MM.1S (cell line): ENCODE measurements around the gene AGPS.
A peak's percentile ranks its signal among the peaks of the same experiment; 100 is the strongest.

ENCODE experiments used
- DNase-seq: peaks from one replicate; pipeline ENCODE4 v3.0.0-alpha.2; 2015
- H2AFZ ChIP-seq: fragments of 300-600 bp; sonication (generic); 2 replicates; pipeline ENCODE4 v1.6.0; 2016; ENCODE audit warnings: antibody characterized with exemption, low read length
- H3F3A ChIP-seq: fragments of 300-600 bp; sonication (generic); 2 replicates; pipeline ENCODE4 v1.6.1; 2016; ENCODE audit warnings: mild to moderate bottlenecking, antibody characterized with exemption, low read length, moderate library complexity, mixed read lengths; ENCODE audit not compliant: insufficient read depth
- H3K27ac ChIP-seq: fragments of 300-600 bp; sonication (generic); 2 replicates; pipeline ENCODE4 v1.5.1; 2016; ENCODE audit warnings: mild to moderate bottlenecking, low read length
- H3K27me3 ChIP-seq: fragments of 300-600 bp; sonication (generic); replicated peaks from 2 replicates; pipeline ENCODE4 v1.6.0; 2016; ENCODE audit warnings: low read length; ENCODE audit not compliant: insufficient read depth
- H3K36me3 ChIP-seq: fragments of 300-600 bp; sonication (generic); replicated peaks from 2 replicates; pipeline ENCODE4 v1.6.1; 2016; ENCODE audit warnings: mild to moderate bottlenecking, low read length, mixed read lengths; ENCODE audit not compliant: insufficient read depth
- H3K4me1 ChIP-seq: fragments of 300-600 bp; sonication (generic); 2 replicates; pipeline ENCODE4 v1.6.1; 2016; ENCODE audit warnings: low read length, mixed read lengths
- H3K4me2 ChIP-seq: fragments of 300-600 bp; sonication (generic); 2 replicates; pipeline ENCODE4 v1.6.0; 2016; ENCODE audit warnings: low read depth, low read length
- H3K4me3 ChIP-seq: fragments of 300-600 bp; sonication (generic); 2 replicates; pipeline ENCODE4 v1.5.1; 2016; ENCODE audit warnings: low read length, mixed read lengths
- H3K79me2 ChIP-seq: fragments of 300-600 bp; sonication (generic); 2 replicates; pipeline ENCODE4 v1.6.1; 2016; ENCODE audit warnings: mixed run types, low read length, mixed read lengths
- H3K9ac ChIP-seq: fragments of 300-600 bp; sonication (generic); 2 replicates; pipeline ENCODE4 v1.6.1; 2016; ENCODE audit warnings: low read length, mixed read lengths
- H3K9me2 ChIP-seq: fragments of 300-600 bp; sonication (generic); replicated peaks from 2 replicates; pipeline ENCODE4 v1.6.1; 2016; ENCODE audit warnings: mild to moderate bottlenecking, low read length, mixed read lengths; ENCODE audit not compliant: insufficient read depth
- H3K9me3 ChIP-seq: fragments of 300-600 bp; sonication (generic); replicated peaks from 2 replicates; pipeline ENCODE4 v1.6.1; 2016; ENCODE audit warnings: mild to moderate bottlenecking, low read length, mixed read lengths; ENCODE audit not compliant: insufficient read depth
- H4K20me1 ChIP-seq: fragments of 300-600 bp; sonication (generic); 2 replicates; pipeline ENCODE4 v1.6.1; 2016; ENCODE audit warnings: mild to moderate bottlenecking, low read length, moderate library complexity, mixed read lengths; ENCODE audit not compliant: insufficient read depth
- CTCF ChIP-seq: fragments of 300-600 bp; sonication (generic); IDR thresholded peaks from 2 replicates; pipeline ENCODE4 v1.5.1; 2016; ENCODE audit warnings: antibody characterized with exemption, low read length, mixed read lengths
- EZH2 ChIP-seq: fragments of 300-600 bp; sonication (generic); optimal IDR thresholded peaks from 2 replicates; pipeline ENCODE3; 2017; ENCODE audit warnings: low read depth, mild to moderate bottlenecking, antibody characterized with exemption, low read length, mixed read lengths
- EZH2phosphoT487 ChIP-seq: fragments of 300-600 bp; sonication (generic); IDR thresholded peaks from 2 replicates; pipeline ENCODE4 v1.6.1; 2018; ENCODE audit warnings: antibody characterized with exemption, low read length

The AGPS gene

GRCh38 chr2:177392373-177393202, at the start of gene AGPS:
TSS of gene AGPS (plus strand) at chr2:177392773. CDS start at chr2:177392790, 17 bp downstream.
- Histone ChIP-seq H3K4me2 (peak within 1 kb of the TSS; percentile 99), H3F3A (no peaks in the 10 kb centered on the region), H4K20me1 (no peaks in the 10 kb centered on the region), H3K9me2 (no peaks in the 10 kb centered on the region), H3K36me3 (no peaks in the 10 kb centered on the region), H3K9ac (peak within 1 kb of the TSS; percentile 83), H2AFZ (peak within 1 kb of the TSS; percentile 100), H3K4me1 (peaks cover 13% of the 10 kb centered on the region), H3K9me3 (no peaks in the 10 kb centered on the region), H3K4me3 (peak within 1 kb of the TSS; percentile 95), H3K27ac (no peak within 1 kb of the TSS), H3K79me2 (peaks cover 54% of the 10 kb centered on the region), H3K27me3 (no peaks in the 10 kb centered on the region)
- TF ChIP-seq EZH2 (no peak), EZH2phosphoT487 (no peak), CTCF (no peak)
- DNase-seq = peak; percentile 78

GRCh38 chr2:177343773-177344172, 48.8 kb upstream of the AGPS start:
- Histone ChIP-seq H3K4me2 (no peak overlapping the region), H3K79me2 (no peaks in the 10 kb centered on the region), H3K9me2 (no peaks in the 10 kb centered on the region), H3K4me1 (no peaks in the 10 kb centered on the region), H3K27ac (no peak overlapping the region), H3K4me3 (no peak overlapping the region), H3K36me3 (no peaks in the 10 kb centered on the region), H2AFZ (no peak overlapping the region), H3K9ac (no peak overlapping the region), H3F3A (no peaks in the 10 kb centered on the region), H3K9me3 (no peaks in the 10 kb centered on the region), H4K20me1 (no peaks in the 10 kb centered on the region), H3K27me3 (no peaks in the 10 kb centered on the region)
- TF ChIP-seq CTCF = no peak
- no peak for TF ChIP-seq EZH2
- no peak for TF ChIP-seq EZH2phosphoT487
- DNase-seq = no peak

DNA sequence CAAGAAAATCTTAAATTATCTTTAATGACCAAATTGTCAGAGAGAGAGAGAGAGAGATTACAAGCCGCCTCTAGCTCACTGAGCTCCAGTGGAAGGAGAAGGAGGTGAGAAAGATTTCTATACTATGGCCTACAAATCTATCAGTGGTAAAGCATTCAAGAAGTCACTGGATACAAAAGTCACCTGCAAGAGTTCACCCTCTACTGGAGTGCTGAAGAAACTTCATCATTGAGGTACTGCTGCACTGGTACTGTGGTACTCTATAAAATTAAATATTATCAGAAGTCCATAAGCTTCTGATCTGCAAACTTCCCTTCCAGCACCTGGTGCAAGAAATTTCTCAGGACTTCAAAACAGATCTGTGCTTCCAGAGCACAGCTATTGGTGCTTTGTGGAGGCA, 48.3 kb upstream of the AGPS start:
- no peak overlapping the region for H3K9ac ChIP-seq
- H3F3A ChIP-seq = no peaks in the 10 kb centered on the region
- no peak for DNase-seq
- no peak overlapping the region for H3K4me3 ChIP-seq
- no peaks in the 10 kb centered on the region for H3K36me3 ChIP-seq
- no peaks in the 10 kb centered on the region for H3K4me1 ChIP-seq
- no peak overlapping the region for H2AFZ ChIP-seq
- H4K20me1 ChIP-seq = no peaks in the 10 kb centered on the region
- no peaks in the 10 kb centered on the region for H3K79me2 ChIP-seq
- H3K9me3 ChIP-seq = no peaks in the 10 kb centered on the region
- TF ChIP-seq EZH2 (no peak), EZH2phosphoT487 (no peak), CTCF (no peak)
- H3K9me2 ChIP-seq = no peaks in the 10 kb centered on the region
- no peak overlapping the region for H3K4me2 ChIP-seq
- no peaks in the 10 kb centered on the region for H3K27me3 ChIP-seq
- no peak overlapping the region for H3K27ac ChIP-seq
